B cell (primary cell): ENCODE results near the gene CARMIL3. TPM values are rescaled to one million over a fixed set of nuclear protein-coding genes. Genes with fewer than 3 reads are reported as not detected.

ENCODE experiments used
- ATAC-seq: fragments of 200-7000 bp; cut with Tn5 transposase; one replicate; pipeline ENCODE4 v1.10.0; 2021; ENCODE audit warnings: low read depth, mild to moderate bottlenecking, moderate number of reproducible peaks, moderate library complexity
- CTCF ChIA-PET: fragments of 350-600 bp; sonication (Branson Sonifier 250); formaldehyde crosslinking; loops from one replicate; lab custom pipeline; 2021; ENCODE audit warnings: antibody characterized with exemption, inconsistent platforms; lab: Charles Lee
- POLR2A ChIA-PET: fragments of 350-600 bp; sonication (Branson Sonifier 250); formaldehyde crosslinking; loops from one replicate; lab custom pipeline; 2021; ENCODE audit warnings: antibody characterized with exemption; lab: Charles Lee
- DNase-seq: peaks from one replicate; pipeline ENCODE4 v3.0.0; 2013
- H2AFZ ChIP-seq: 2 replicates; pipeline ENCODE4 v1.6.1; 2012; ENCODE audit warnings: mild to moderate bottlenecking, low read depth, low read length; ENCODE audit not compliant: insufficient read depth, poor library complexity, severe bottlenecking
- H3K27ac ChIP-seq, 2 donors: 1 replicate in 1 of 2; 2 replicates in 1 of 2; pipeline ENCODE4 v1.5.1; 2012 to 2013; ENCODE audit warnings: low read length in 2 of 2, mild to moderate bottlenecking in 2 of 2, moderate library complexity in 1 of 2
- H3K27me3 ChIP-seq, 4 experiments: fragments of 200-600 bp in 1 of 4; sonication (generic) in 1 of 4; replicated peaks in 1 of 4; 1 replicate in 2 of 4; 2 replicates in 2 of 4; pipeline versions ENCODE4 v1.6.1 to v1.7.0; 2013 to 2016; ENCODE audit warnings: low read length in 3 of 4, mild to moderate bottlenecking in 2 of 4, mixed read lengths in 1 of 4, moderate library complexity in 1 of 4; ENCODE audit not compliant: insufficient read depth in 4 of 4, control insufficient read depth in 3 of 4; ENCODE audit errors: control extremely low read depth in 1 of 4
- H3K36me3 ChIP-seq, 2 experiments: replicated peaks in 1 of 2; 1 replicate in 1 of 2; 2 replicates in 1 of 2; pipeline versions ENCODE4 v1.6.1 to v1.7.1; 2013; ENCODE audit warnings: low read length in 1 of 2; ENCODE audit not compliant: insufficient read depth in 2 of 2, control insufficient read depth in 1 of 2; ENCODE audit errors: control extremely low read depth in 1 of 2, extremely low read depth in 1 of 2
- H3K4me1 ChIP-seq, 2 donors: fragments of 200-600 bp in 1 of 2; sonication (generic) in 1 of 2; 1 replicate in 1 of 2; 2 replicates in 1 of 2; pipeline versions ENCODE4 v1.5.1 to v1.6.1; 2013 to 2017; ENCODE audit warnings: low read length in 2 of 2; ENCODE audit not compliant: control insufficient read depth in 2 of 2, insufficient read depth in 2 of 2
- H3K4me2 ChIP-seq: replicated peaks from 2 replicates; pipeline ENCODE3; 2012; ENCODE audit warnings: mild to moderate bottlenecking, low read depth, low read length; ENCODE audit not compliant: poor library complexity, severe bottlenecking
- H3K4me3 ChIP-seq, 5 experiments: fragments of 200-600 bp in 1 of 5; sonication (generic) in 1 of 5; 1 replicate in 3 of 5; 2 replicates in 2 of 5; pipeline versions ENCODE4 v1.5.1 to v1.7.0; 2011 to 2016; ENCODE audit warnings: low read length in 4 of 5, mild to moderate bottlenecking in 4 of 5, low read depth in 2 of 5, control low read depth in 1 of 5, moderate library complexity in 1 of 5; ENCODE audit not compliant: insufficient read depth in 1 of 5; ENCODE audit errors: control extremely low read depth in 1 of 5, extremely low read depth in 1 of 5
- H3K79me2 ChIP-seq: fragments of 200-600 bp; sonication (generic); one replicate; pipeline ENCODE4 v1.6.0; 2016; ENCODE audit warnings: low read length; ENCODE audit not compliant: control insufficient read depth, insufficient read depth
- H3K9ac ChIP-seq: fragments of 200-600 bp; sonication (generic); 2 replicates; pipeline ENCODE4 v1.6.1; 2017; ENCODE audit warnings: mild to moderate bottlenecking, low read length, moderate library complexity
- H3K9me3 ChIP-seq, 3 donors: one replicate each; pipeline versions ENCODE4 v1.6.1 to v1.7.1; 2013; ENCODE audit warnings: low read length in 2 of 3; ENCODE audit not compliant: control insufficient read depth in 2 of 3, insufficient read depth in 1 of 3; ENCODE audit errors: control extremely low read depth in 1 of 3
- H4K20me1 ChIP-seq: 2 replicates; pipeline ENCODE4 v1.6.0; 2012; ENCODE audit warnings: mild to moderate bottlenecking, low read length; ENCODE audit not compliant: insufficient read depth, control insufficient read depth, poor library complexity, severe bottlenecking
- H3K27ac Mint-ChIP-seq: one replicate; pipeline ENCODE4 v1.8.0; 2021; ENCODE audit warnings: mixed read lengths
- H3K27me3 Mint-ChIP-seq: one replicate; pipeline ENCODE4 v1.8.0; 2021; ENCODE audit warnings: mixed read lengths
- H3K4me1 Mint-ChIP-seq: one replicate; pipeline ENCODE4 v1.8.0; 2021; ENCODE audit warnings: mixed read lengths
- H3K4me3 Mint-ChIP-seq: one replicate; pipeline ENCODE4 v1.8.0; 2021; ENCODE audit warnings: mixed read lengths
- H3K9me3 Mint-ChIP-seq: one replicate; pipeline ENCODE4 v1.8.0; 2022; ENCODE audit warnings: mixed read lengths; ENCODE audit not compliant: insufficient read depth
- CTCF ChIP-seq: fragments of 200-600 bp; IDR thresholded peaks from one replicate; pipeline ENCODE4 v1.8.0; 2022; ENCODE audit warnings: antibody characterized with exemption, mild to moderate bottlenecking
- EZH2 ChIP-seq: IDR thresholded peaks from 2 replicates; pipeline ENCODE4 v1.6.1; 2012; ENCODE audit warnings: borderline replicate concordance, low read depth, mild to moderate bottlenecking, moderate library complexity, low read length; ENCODE audit not compliant: insufficient read depth, poor library complexity, severe bottlenecking
- WGBS: methylation state at CpG from one replicate; pipeline ENCODE4 v1.1.5; 2013; ENCODE audit warnings: missing lambda C conversion rate; ENCODE audit not compliant: insufficient coverage; 5-methylcytosine and 5-hydroxymethylcytosine counted together
- intact Hi-C: fragments of 100-400 bp; cut with micrococcal nuclease; formaldehyde crosslinking; loops from one replicate; pipeline ENCODE4 v1.10.0; 2022
- polyA plus RNA-seq: library from polyadenylated mRNA; depleted of rRNA; stranded (reverse); fragments of >200 nt; gene quantifications from 2 replicates; pipeline ENCODE4 v1.2.3, GENCODE V29; 2012
- total RNA-seq, 2 donors: library from RNA; stranded (reverse); fragments of 120-200 nt in 1 of 2; gene quantifications; 1 replicate in 1 of 2; 2 replicates in 1 of 2; pipeline versions ENCODE4 v1.2.3 to v1.2.4, GENCODE V29; 2013 to 2022

CARMIL3 gene
- total and polyA plus RNA-seq, 2 donors (not counting 1 experiment from before 2014, with no cell fraction given): 1.0 to 7.2 TPM

GRCh38 chr14:24100197-24100981, 48.6 kb downstream of the CARMIL3 start:
- Mint-ChIP-seq H3K4me1 (peaks cover 13% of the 10 kb centered on the region), H3K27ac (peak overlapping the region; percentile 50), H3K9me3 (no peaks in the 10 kb centered on the region), H3K4me3 (no peak overlapping the region), H3K27me3 (no peaks in the 10 kb centered on the region)
- peaks cover 34% of the 10 kb centered on the region for H3K79me2 ChIP-seq
- no peak overlapping the region for H3K4me3 ChIP-seq
- peaks cover 2 to 69% of the 10 kb centered on the region in 2 experiments for H3K36me3 ChIP-seq
- no peak overlapping the region for H3K27ac ChIP-seq
- 100% methylated on average over 3 of the region's 4 CpGs for WGBS
- H3K4me1 ChIP-seq: peaks cover 5 to 13% of the 10 kb centered on the region in 2 donors
- ATAC-seq (no peak), DNase-seq (no peak)
- POLR2A ChIA-PET: no interaction called here
- H4K20me1 ChIP-seq: peaks cover 7% of the 10 kb centered on the region
- no peaks in the 10 kb centered on the region for H3K27me3 ChIP-seq
- no peak for TF ChIP-seq EZH2
- no peak overlapping the region for H3K9ac ChIP-seq
- CTCF ChIA-PET: interaction anchor here (1.2 to 11.7 kb wide), 4 partner anchors 7 to 42 kb away, joined by 4 to 292 read pairs (median 6); partner anchors contain the start of gene PCK2
- H2AFZ ChIP-seq: no peak overlapping the region
- intact Hi-C loops: loop anchor here (10.0 kb wide), 1 partner anchor 116 kb away; the partner anchor contains the start of gene DHRS4L2
- H3K4me2 ChIP-seq: no peak overlapping the region
- no peaks in the 10 kb centered on the region for H3K9me3 ChIP-seq

- no peak overlapping the region for H3K27ac ChIP-seq
- Mint-ChIP-seq H3K9me3 (no peaks in the 10 kb centered on the region), H3K4me3 (no peak overlapping the region), H3K27me3 (no peaks in the 10 kb centered on the region), H3K4me1 (peaks cover 8% of the 10 kb centered on the region), H3K27ac (peak overlapping the region; percentile 50)
- peaks cover 0 to 7% of the 10 kb centered on the region in 2 donors for H3K4me1 ChIP-seq
- no peak overlapping the region for H3K4me2 ChIP-seq
- H3K9ac ChIP-seq: no peak overlapping the region
- H3K79me2 ChIP-seq: peaks cover 29% of the 10 kb centered on the region
- CTCF ChIA-PET: interaction anchor here (1.2 to 11.7 kb wide), 4 partner anchors 8 to 42 kb away, joined by 4 to 292 read pairs (median 6); partner anchors contain the start of gene PCK2
- intact Hi-C loops: loop anchor here (10.0 kb wide), 1 partner anchor 116 kb away; the partner anchor contains the start of gene DHRS4L2
- H3K36me3 ChIP-seq: peaks cover 2 to 69% of the 10 kb centered on the region in 2 experiments
- WGBS: no CpG with 5 or more reads among the region's 3 CpGs
- no peaks in the 10 kb centered on the region for H3K9me3 ChIP-seq
- no peak overlapping the region for H2AFZ ChIP-seq
- ATAC-seq (no peak), DNase-seq (no peak)
- no peaks in the 10 kb centered on the region for H3K27me3 ChIP-seq
- peaks cover 7% of the 10 kb centered on the region for H4K20me1 ChIP-seq
- POLR2A ChIA-PET: interaction anchor here (1.1 kb wide), 1 partner anchor 43 kb away, joined by 3 read pairs; no protein-coding TSS in a partner anchor
- no peak overlapping the region for H3K4me3 ChIP-seq
- TF ChIP-seq CTCF (no peak), EZH2 (no peak)
Observed at GRCh38 chr14:24100982-24101494, 49.2 kb downstream of the CARMIL3 start.
